Effector memory CD4-positive, alpha-beta T cell (primary cell): ENCODE data around the gene GPR3.
"Not testable (repeated sequence)": the region's sequence is repeated elsewhere in the genome, so short reads cannot be mapped to it uniquely, and the experiment has no call there.

ENCODE experiments used
- DNase-seq, 3 donors: peaks; one replicate each; pipeline ENCODE4 v3.0.0-alpha.2; 2020
- H3K27ac ChIP-seq: 2 replicates; pipeline ENCODE4 v1.7.0; 2013; ENCODE audit warnings: mild to moderate bottlenecking, low read length, moderate library complexity; ENCODE audit not compliant: insufficient read depth, poor library complexity, severe bottlenecking
- H3K27me3 ChIP-seq: replicated peaks from 2 replicates; pipeline ENCODE4 v1.7.0; 2013; ENCODE audit warnings: mild to moderate bottlenecking, low read length; ENCODE audit not compliant: insufficient read depth, control insufficient read depth, poor library complexity, severe bottlenecking
- H3K36me3 ChIP-seq: 2 replicates; pipeline ENCODE4 v1.7.0; 2013; ENCODE audit warnings: mild to moderate bottlenecking, low read length, moderate library complexity; ENCODE audit not compliant: control insufficient read depth, insufficient read depth
- H3K4me1 ChIP-seq: 2 replicates; pipeline ENCODE4 v1.7.0; 2013; ENCODE audit warnings: low read length, mild to moderate bottlenecking; ENCODE audit not compliant: control insufficient read depth, insufficient read depth, poor library complexity, severe bottlenecking
- H3K4me3 ChIP-seq: 2 replicates; pipeline ENCODE4 v1.7.0; 2013; ENCODE audit warnings: low read length, low read depth, mild to moderate bottlenecking; ENCODE audit not compliant: insufficient read depth, poor library complexity, severe bottlenecking
- H3K9me3 ChIP-seq: 2 replicates; pipeline ENCODE4 v1.7.0; 2013; ENCODE audit warnings: mild to moderate bottlenecking, low read length, moderate library complexity; ENCODE audit not compliant: control insufficient read depth

Gene GPR3

GRCh38 chr1:27400082-27400962 is 7.9 kb downstream of the GPR3 start:
- DNase-seq: no peak
- Histone ChIP-seq H3K4me3 (no peak overlapping the region), H3K9me3 (no peaks in the 10 kb centered on the region), H3K4me1 (peaks cover 5% of the 10 kb centered on the region), H3K36me3 (peaks cover 5% of the 10 kb centered on the region), H3K27me3 (no peaks in the 10 kb centered on the region), H3K27ac (no peak overlapping the region)

GRCh38 chr1:27400963-27401341 is 8.5 kb downstream of the GPR3 start:
- Histone ChIP-seq H3K9me3 (no peaks in the 10 kb centered on the region), H3K27ac (no peak overlapping the region), H3K4me1 (no peaks in the 10 kb centered on the region), H3K27me3 (no peaks in the 10 kb centered on the region), H3K4me3 (no peak overlapping the region), H3K36me3 (peaks cover 5% of the 10 kb centered on the region)
- DNase-seq: no peak

DNA sequence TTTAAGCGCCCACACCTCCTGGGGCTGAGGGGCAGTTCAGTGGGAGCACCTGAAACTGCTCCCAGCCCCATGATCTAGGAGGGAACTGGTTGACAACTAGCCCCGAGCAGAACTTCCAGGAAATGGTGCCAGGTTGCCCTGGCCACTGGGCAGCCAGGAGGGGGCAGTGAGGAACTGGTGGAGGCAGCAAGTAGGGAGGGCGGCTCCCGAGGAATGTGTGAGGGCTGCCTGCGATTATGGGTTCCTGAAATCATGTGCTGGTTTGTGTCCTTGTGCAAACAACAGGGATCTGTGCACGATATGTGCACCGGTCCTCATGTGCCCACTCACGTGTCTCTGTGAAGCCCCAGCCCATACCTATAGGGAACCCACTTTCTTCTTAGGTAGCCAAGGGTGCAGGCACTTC is 9.9 kb downstream of the GPR3 start:
- Histone ChIP-seq H3K9me3 (no peaks in the 10 kb centered on the region), H3K27me3 (no peaks in the 10 kb centered on the region), H3K4me3 (no peak overlapping the region), H3K36me3 (peaks cover 12% of the 10 kb centered on the region), H3K27ac (peak overlapping the region; percentile 9), H3K4me1 (no peaks in the 10 kb centered on the region)
- no peak for DNase-seq

DNA sequence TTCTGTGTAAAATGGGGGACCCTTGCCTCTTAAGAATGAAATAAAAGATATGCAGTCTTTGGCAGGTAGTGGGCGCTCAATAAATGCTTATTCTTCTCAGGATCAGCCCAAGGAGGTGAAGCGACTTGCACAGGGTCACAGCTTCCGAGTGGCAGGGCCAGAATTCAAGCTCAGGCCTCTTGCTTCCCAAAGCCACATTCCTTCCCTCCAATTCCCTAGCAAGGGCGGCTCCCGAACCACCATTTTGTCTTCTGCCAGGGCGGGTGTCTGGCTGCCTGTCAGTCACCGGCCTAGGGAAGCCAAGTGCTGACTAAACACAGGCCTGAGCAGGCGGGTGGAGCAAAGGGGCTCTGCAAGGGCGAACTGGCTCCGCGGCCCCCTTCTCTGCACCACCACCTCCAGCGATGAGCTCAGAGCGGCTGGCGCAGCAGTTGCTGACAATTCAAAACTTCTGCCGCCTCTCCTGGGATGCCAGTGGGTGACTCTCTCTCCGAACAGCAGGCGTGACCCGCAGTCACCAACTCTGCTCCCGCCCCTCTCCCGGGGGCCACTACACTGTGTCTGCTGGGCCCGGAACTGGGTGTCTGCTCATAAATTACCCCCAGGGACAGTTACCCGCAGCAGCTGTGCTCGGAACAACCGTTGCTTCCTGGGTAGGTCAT is 10.8 kb downstream of the GPR3 start:
- Histone ChIP-seq H3K4me1 (no peaks in the 10 kb centered on the region), H3K36me3 (peaks cover 20% of the 10 kb centered on the region), H3K27me3 (no peaks in the 10 kb centered on the region), H3K9me3 (no peaks in the 10 kb centered on the region), H3K27ac (peak overlapping the region; percentile 9), H3K4me3 (no peak overlapping the region)
- DNase-seq: no peak

DNA sequence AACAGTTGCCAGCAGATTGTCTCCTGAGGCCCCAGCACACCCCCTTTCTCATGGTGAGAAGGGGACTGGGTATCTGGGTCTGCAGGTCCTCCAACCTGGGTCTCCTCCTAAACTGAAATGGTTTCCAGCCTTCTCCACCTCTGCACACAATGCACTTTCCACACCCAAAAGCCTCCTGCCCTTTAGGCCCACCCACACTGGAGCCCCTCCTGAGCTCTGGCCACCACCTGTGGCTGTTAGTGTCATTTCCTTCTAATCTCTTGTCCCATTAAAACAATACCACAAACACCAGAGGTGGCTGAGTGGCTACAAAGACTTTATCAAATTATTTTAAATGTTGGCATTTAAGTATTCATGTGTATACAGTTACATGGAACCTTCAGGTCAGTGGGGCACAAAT is 11.5 kb downstream of the GPR3 start:
- H3K4me3 ChIP-seq: no peak overlapping the region
- H3K9me3 ChIP-seq: no peaks in the 10 kb centered on the region
- peaks cover 27% of the 10 kb centered on the region for H3K36me3 ChIP-seq
- DNase-seq: no peak
- no peaks in the 10 kb centered on the region for H3K4me1 ChIP-seq
- H3K27me3 ChIP-seq: no peaks in the 10 kb centered on the region
- H3K27ac ChIP-seq: no peak overlapping the region

DNA sequence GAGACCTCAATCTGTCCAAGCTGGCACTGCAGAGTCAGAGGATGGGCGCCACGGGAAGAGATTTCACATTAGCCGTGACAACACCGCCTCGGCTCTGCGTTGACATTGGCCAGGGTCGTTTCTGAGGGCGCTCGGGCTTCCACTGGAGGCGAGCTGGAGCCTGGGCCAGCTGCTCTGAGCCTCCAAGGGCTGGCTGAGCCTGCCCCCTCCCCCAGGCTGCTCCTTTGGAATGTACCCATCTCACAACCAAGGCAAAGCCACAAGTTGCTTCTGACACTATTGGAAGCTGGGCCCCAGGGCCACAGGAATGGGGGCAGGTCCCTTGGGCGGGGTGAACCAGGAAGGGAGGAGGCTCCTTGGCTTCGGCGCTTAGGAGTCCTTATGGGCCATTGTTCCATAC is 12.7 kb downstream of the GPR3 start:
- Histone ChIP-seq H3K36me3 (peaks cover 35% of the 10 kb centered on the region), H3K4me3 (no peak overlapping the region), H3K4me1 (no peaks in the 10 kb centered on the region), H3K27me3 (no peaks in the 10 kb centered on the region), H3K9me3 (no peaks in the 10 kb centered on the region), H3K27ac (no peak overlapping the region)
- no peak for DNase-seq

DNA sequence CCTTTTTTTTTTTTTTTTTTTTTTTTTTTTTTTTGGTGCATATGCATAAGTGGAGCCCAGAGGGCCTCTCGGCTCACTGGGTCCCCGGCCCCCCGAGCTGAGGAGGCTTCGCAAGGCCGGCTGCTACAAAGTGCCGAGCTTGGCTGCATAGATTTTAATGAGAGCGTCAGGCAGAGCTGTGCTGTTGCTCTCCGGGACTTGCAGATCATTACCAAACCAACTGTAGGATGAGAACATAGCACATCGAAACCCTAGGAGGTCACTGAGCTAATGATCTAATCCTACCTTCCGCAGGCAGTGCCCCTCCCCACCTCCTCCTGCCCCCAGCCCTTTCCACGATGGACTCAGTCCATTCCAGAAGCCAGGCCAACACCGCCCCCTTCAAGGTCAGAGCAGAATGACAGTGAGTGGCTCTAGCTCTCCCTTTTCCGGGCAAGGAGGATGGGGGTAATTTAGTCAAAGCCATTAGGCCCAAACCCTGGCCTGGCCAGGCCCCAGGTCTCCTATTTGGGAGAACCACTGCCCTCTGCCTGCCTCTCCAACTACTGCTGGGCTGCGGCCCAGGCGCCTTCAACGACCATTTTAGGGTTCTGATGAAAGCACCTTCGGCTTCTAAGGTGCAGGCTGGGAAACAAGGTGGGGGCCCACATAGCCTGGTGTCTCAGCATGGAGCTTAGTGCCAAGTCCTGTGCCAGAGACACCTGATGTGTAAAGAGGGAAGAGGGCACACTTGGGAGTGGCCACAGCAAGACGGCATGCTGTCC is 13.4 kb downstream of the GPR3 start:
- not testable (repeated sequence) for H3K4me3 ChIP-seq, DNase-seq, H3K4me1 ChIP-seq, H3K27ac ChIP-seq, H3K27me3 ChIP-seq, H3K9me3 ChIP-seq
- peaks cover 42% of the 10 kb centered on the region for H3K36me3 ChIP-seq

DNA sequence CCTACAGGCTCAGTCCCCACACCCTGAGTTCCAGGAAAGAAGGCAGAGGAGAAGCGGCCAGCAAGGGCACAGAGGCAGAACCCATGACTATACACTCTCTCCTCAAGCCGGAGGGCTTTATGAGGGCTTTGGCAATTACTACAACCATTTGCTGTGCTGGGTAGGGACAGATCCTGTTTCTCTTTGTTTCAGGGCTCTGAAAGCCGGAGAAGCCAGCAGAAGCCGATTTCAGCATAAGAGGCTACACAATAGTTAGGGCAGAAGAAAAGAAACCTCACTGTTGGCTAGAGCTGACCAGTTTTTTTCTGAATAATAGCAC is 13.9 kb downstream of the GPR3 start:
- no peak overlapping the region for H3K4me3 ChIP-seq
- no peaks in the 10 kb centered on the region for H3K27me3 ChIP-seq
- H3K36me3 ChIP-seq: peaks cover 48% of the 10 kb centered on the region
- no peaks in the 10 kb centered on the region for H3K9me3 ChIP-seq
- no peak overlapping the region for H3K27ac ChIP-seq
- DNase-seq: no peak
- H3K4me1 ChIP-seq: no peaks in the 10 kb centered on the region

GRCh38 chr1:27406791-27407190 is 14.4 kb downstream of the GPR3 start:
- not testable (repeated sequence) for H3K9me3 ChIP-seq, H3K27me3 ChIP-seq, H3K4me1 ChIP-seq, DNase-seq, H3K27ac ChIP-seq, H3K4me3 ChIP-seq
- H3K36me3 ChIP-seq: peaks cover 50% of the 10 kb centered on the region

GRCh38 chr1:27408151-27408550 is 15.7 kb downstream of the GPR3 start:
- H3K4me3 ChIP-seq: no peak overlapping the region
- H3K27ac ChIP-seq: no peak overlapping the region
- H3K27me3 ChIP-seq: no peaks in the 10 kb centered on the region
- H3K9me3 ChIP-seq: no peaks in the 10 kb centered on the region
- peaks cover 63% of the 10 kb centered on the region for H3K36me3 ChIP-seq
- H3K4me1 ChIP-seq: no peaks in the 10 kb centered on the region
- DNase-seq: no peak
